GM19324 (cell line): Measurements from ENCODE around the gene PRKG2.

Experiments
- ATAC-seq: cut with Tn5 transposase; IDR thresholded peaks from one replicate; pipeline ENCODE4 v1.9.1; 2021; ENCODE audit warnings: mild to moderate bottlenecking, moderate library complexity; ENCODE audit not compliant: unreplicated experiment, low FRiP score

The PRKG2 gene

DNA sequence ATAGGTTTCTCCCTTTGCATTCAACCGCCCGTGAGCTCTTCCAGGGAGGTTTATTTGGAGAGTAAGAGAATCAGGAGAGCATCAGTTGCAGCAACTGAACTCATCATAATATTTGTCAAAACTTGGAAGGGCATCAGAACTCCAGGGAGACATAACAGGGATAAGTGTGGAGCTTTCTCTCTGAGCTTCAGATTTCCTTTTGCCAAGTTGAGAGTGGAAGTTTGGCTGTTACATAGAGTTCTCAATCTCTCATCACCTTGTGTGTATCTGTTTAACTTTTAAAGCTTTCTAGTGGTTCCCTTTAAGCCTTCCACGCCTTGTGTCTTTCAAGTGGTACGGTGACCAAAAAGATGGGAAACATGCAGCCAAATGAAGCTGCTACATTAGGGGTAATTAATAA, 165.7 kb downstream of the PRKG2 start:
- ATAC-seq: no peak

DNA sequence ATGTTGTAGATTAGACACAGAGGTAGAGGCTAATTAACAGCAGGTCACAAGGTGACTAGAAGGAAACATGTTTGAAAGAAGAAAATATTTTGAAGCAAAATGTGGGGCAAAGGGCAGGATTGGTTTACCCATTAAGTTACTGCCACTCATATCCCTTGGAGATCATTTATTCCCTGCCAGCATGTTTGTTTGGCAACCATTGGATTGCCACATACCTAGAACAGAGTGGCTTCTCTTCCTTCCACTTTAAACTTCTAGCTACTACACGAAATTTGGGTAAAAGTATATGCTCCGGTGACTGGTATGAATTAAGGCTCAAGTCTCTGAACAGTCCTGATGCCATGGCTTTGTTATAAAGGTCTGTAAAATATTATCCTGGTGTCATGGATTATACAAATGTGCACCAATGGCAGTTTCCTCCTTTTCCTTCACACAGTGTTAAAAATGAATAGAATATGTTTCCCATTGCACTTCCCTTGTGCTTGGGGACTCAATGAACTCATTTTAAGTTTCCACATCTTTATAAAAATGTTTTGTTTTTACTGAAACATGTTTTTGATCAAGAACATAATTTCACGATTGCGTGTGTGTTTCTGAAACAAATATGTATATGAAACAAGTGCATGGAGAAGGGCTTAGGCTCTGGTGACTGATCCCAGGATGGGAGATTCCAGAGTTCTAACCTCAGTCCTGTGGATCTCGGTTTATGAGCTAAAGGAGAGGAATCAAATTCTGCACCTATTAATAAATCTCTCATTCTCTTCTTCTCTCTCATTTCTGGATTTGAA, 172.2 kb downstream of the PRKG2 start:
- ATAC-seq: no peak

DNA sequence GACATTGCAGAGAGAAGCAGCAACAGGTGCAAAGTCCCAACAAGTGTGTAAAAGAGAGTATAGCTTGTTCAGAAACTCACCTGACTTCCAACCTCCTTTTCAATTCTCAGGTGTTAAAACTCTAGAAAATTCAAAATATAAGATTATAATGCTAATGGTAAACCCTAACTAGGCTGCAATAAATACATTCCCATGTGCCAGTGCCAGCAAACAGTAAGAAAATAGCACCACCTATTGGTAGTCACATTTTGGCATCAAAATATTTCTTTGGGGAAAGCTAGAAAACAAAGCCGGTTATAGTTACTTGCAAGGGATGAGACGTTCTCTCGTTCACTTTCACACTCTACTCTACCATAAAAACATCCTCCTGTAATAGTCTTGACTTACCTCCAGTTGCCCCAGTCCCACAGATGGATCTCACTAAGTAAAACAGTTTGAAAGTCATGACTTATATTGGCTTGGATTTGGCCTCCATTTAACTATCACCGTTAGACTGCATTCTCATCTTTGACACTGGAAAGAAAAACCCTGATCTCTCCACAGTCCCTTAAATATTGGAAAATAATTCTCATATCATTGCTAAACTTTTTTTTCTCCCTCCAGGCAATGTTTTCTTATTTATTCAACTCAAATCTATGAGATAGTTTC, 174.9 kb downstream of the PRKG2 start:
- ATAC-seq: no peak

DNA sequence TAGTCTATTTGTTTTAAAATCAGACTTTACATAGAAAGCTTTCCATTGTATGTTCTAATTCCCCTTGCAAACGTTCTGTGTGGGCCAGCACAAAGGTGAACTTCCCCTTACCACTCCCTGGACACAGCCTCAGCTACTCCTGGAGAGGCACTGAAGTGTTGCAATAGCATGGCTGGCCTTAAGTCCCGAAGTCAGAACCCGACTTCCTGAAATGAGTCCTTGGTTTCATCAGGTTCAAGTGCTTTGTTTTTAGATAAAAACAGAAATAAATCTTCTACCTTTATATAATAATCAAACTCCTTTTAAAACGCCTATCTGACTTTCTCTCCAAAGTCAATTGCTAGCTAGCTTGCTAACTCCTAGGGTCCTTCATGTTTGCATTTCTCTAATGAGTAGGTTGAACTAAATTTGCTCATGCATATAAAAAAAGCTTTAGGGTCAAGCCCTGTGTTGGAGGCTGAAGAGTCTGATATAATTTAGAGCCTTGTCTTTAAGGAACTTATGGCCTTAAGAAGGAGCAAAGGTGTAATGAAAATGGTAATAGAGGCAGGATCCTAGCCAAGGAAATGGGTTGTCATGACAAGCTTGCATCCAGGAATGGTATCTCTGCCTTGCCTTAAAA, 175.6 kb downstream of the PRKG2 start:
- ATAC-seq: no peak

DNA sequence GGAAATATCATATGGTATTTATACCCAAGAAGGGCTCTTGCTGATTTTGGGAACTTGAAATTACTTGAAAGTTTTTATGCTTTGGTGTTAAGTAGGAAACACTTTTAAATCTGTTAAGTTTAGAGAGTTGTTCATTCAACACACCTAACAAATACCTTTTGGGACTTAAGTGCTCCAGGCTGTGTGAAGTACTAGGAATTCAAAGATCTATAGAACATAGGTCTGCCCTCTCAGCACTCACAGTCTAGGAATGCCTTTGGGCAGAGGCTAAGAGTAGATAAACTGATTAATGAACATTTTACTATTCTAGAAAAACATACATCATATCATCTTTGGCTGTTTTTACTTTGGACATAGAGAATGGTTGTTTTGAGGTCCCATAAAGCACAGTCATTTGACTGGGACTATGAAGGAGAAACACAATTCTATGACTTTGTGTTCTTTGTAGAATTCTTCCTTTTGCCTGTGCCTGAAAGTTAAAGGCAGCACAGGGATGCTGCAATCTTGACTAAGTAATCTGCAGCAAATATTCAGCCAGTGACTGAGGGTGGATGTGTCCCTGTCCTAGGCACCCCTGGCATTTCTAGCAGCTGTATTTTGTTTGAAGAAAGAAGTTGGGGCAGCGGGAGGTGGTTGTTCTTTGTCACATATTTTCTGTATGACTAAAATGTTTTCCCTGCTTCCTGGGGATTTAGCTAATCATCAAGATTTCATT, 176.2 kb downstream of the PRKG2 start:
- no peak for ATAC-seq
